NB4 (cell line): Measurements from ENCODE around the gene C1orf105.

Experiments used
- DNase-seq: peaks from one replicate; pipeline ENCODE4 v3.0.0; 2010; ENCODE audit warnings: low read depth
- H3K4me3 ChIP-seq: one replicate; pipeline ENCODE4 v1.5.1; 2011; ENCODE audit warnings: mild to moderate bottlenecking, low read depth, low read length, moderate library complexity
- MYC ChIP-seq: IDR thresholded peaks from 2 replicates; pipeline ENCODE4 v1.6.1; 2011; ENCODE audit warnings: low read depth, low read length
- POLR2A ChIP-seq: IDR thresholded peaks from 2 replicates; pipeline ENCODE4 v1.6.1; 2011; ENCODE audit warnings: mild to moderate bottlenecking; ENCODE audit not compliant: insufficient read length; ENCODE audit errors: extremely low read depth
- TF ChIP-seq, protein P1 (sequence below): IDR thresholded peaks from one replicate; pipeline ENCODE4 v1.5.1; 2012; ENCODE audit warnings: low read depth, low read length
- TF ChIP-seq, protein P2 (sequence below): IDR thresholded peaks from 2 replicates; pipeline ENCODE4 v1.6.1; 2011; ENCODE audit warnings: low read depth, low read length

C1orf105 gene

DNA sequence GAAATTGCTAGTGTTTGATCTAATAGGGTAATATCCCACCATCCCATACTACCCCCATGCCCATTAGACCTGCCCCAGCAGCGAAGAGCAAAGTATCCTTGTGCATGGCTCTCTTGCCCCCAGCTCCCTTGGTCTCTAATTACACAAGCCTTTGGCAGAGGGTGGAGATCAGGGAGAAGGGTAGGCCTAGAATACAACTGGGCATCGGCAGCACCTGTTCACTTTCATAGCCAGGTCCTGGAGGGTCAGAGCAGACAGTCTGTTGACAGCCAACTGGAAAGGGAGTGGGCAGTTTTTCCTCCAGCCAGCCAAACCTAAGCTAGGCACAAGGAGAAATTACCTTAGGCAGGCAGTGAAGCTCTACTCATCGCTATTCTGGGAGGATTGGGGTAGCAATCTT, 26.1 kb downstream of the C1orf105 start:
- no peak for TF ChIP-seq POLR2A
- TF ChIP-seq, protein P1, sequence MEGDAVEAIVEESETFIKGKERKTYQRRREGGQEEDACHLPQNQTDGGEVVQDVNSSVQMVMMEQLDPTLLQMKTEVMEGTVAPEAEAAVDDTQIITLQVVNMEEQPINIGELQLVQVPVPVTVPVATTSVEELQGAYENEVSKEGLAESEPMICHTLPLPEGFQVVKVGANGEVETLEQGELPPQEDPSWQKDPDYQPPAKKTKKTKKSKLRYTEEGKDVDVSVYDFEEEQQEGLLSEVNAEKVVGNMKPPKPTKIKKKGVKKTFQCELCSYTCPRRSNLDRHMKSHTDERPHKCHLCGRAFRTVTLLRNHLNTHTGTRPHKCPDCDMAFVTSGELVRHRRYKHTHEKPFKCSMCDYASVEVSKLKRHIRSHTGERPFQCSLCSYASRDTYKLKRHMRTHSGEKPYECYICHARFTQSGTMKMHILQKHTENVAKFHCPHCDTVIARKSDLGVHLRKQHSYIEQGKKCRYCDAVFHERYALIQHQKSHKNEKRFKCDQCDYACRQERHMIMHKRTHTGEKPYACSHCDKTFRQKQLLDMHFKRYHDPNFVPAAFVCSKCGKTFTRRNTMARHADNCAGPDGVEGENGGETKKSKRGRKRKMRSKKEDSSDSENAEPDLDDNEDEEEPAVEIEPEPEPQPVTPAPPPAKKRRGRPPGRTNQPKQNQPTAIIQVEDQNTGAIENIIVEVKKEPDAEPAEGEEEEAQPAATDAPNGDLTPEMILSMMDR, result no peak
- TF ChIP-seq, protein P2, sequence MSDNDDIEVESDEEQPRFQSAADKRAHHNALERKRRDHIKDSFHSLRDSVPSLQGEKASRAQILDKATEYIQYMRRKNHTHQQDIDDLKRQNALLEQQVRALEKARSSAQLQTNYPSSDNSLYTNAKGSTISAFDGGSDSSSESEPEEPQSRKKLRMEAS, result no peak
- no peak for TF ChIP-seq MYC

GRCh38 chr1:172447641-172448040, 27.2 kb downstream of the C1orf105 start:
- TF ChIP-seq, protein P1, result no peak
- TF ChIP-seq MYC (no peak), POLR2A (no peak)
- TF ChIP-seq, protein P2, result no peak
- H3K4me3 ChIP-seq, result no peak overlapping the region
- peak; percentile 89 for DNase-seq

More for the DNA sequence above, 26.1 kb downstream of the C1orf105 start:
- H3K4me3 ChIP-seq, result no peak overlapping the region
- DNase-seq, result no peak

DNA sequence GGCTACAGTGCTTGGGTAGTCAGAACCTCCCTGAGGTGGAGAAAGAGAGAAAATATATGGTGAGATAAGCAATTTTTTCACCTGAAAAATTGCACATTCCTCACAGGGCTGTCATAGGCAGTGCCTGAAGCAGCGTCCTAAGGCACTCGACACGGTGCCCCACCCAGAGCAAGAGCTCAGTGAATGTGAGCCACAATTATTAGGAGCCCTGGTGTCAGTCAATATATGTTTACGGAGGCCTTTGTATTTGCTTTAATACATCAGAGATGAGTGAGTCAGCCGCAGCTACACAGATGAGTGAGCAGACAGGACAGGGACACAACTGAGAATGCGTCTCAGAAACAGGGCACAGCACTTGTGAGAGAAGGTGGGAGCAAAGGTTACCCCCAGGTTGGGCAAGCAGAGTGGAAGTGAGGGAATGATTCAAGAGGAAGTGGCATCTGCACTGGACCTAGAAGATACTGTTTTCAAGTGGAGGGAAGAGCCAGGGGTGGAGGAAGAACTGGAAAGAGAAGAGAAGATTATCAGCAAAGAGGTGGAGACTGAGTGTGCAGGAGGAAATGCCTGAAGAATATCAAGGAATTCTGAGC, 28.6 kb downstream of the C1orf105 start:
- TF ChIP-seq, protein P2, result no peak
- TF ChIP-seq POLR2A (no peak), MYC (no peak)
- TF ChIP-seq, protein P1, result no peak
- no peak overlapping the region for H3K4me3 ChIP-seq
- DNase-seq, result peak; percentile 64

GRCh38 chr1:172449585-172450523, 29.4 kb downstream of the C1orf105 start:
- no peak overlapping the region for H3K4me3 ChIP-seq
- TF ChIP-seq, protein P1, result peak; percentile 75
- TF ChIP-seq MYC, result no peak; the same call in 1 of the 2 replicates
- peak; percentile 88 for DNase-seq

DNA sequence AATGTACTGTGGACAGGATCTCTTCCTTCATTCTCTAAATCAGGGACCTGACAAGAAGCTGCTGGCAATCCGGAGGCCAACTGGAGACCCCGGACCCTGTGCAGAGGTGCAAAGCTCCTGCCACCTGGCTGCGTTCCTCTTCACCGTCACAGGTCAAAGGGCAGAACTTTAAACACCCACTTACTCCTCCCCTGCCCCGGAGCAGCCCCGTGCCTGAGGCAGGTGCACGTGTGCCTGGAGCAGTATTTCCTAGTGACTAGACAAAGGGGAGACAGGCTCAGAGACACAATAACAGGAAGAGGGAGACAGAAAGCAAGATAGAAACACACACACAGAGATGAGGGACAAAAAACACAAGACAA, 30.0 kb downstream of the C1orf105 start:
- TF ChIP-seq, protein P2, result no peak
- TF ChIP-seq, protein P1, result no peak
- no peak for TF ChIP-seq POLR2A
- TF ChIP-seq MYC, result no peak
- H3K4me3 ChIP-seq, result no peak overlapping the region
- no peak for DNase-seq
